KMS-11 (cell line): ENCODE results near the gene GBP5.
"Not testable (repeated sequence)": the region's sequence is repeated elsewhere in the genome, so short reads cannot be mapped to it uniquely, and the experiment has no call there.

ENCODE experiments used
- H2AFZ ChIP-seq: fragments of 200-600 bp; sonication (generic); 2 replicates; pipeline ENCODE4 v1.6.1; 2016; ENCODE audit warnings: antibody characterized with exemption, mixed run types, low read depth
- H3K27ac ChIP-seq: fragments of 200-600 bp; sonication (generic); 2 replicates; pipeline ENCODE4 v1.6.1; 2016; ENCODE audit warnings: mild to moderate bottlenecking, mixed run types
- H3K27me3 ChIP-seq: fragments of 200-600 bp; sonication (generic); 2 replicates; pipeline ENCODE4 v1.6.1; 2017; ENCODE audit warnings: mild to moderate bottlenecking, low read depth, mixed run types, moderate library complexity; ENCODE audit not compliant: insufficient read depth
- H3K36me3 ChIP-seq: fragments of 200-600 bp; sonication (generic); 2 replicates; pipeline ENCODE4 v1.6.1; 2017; ENCODE audit warnings: mild to moderate bottlenecking, mixed run types; ENCODE audit not compliant: insufficient read depth
- H3K4me1 ChIP-seq: fragments of 200-600 bp; sonication (generic); 2 replicates; pipeline ENCODE4 v1.6.1; 2016; ENCODE audit warnings: mild to moderate bottlenecking, low read depth, mixed run types; ENCODE audit not compliant: poor library complexity, severe bottlenecking
- H3K4me2 ChIP-seq: fragments of 200-600 bp; sonication (generic); 2 replicates; pipeline ENCODE4 v1.7.0; 2016; ENCODE audit warnings: mild to moderate bottlenecking, mixed run types
- H3K4me3 ChIP-seq: fragments of 200-600 bp; sonication (generic); IDR thresholded peaks from 2 replicates; pipeline ENCODE4 v1.6.1; 2017; ENCODE audit warnings: low read depth, low read length, mixed read lengths; ENCODE audit not compliant: insufficient read depth
- H3K79me2 ChIP-seq: fragments of 200-600 bp; sonication (generic); 2 replicates; pipeline ENCODE4 v1.6.1; 2016; ENCODE audit warnings: low read depth, mixed run types; ENCODE audit not compliant: insufficient read depth
- H3K9ac ChIP-seq: fragments of 200-600 bp; sonication (generic); 2 replicates; pipeline ENCODE4 v1.6.1; 2016; ENCODE audit warnings: mild to moderate bottlenecking, mixed run types
- H4K20me1 ChIP-seq: fragments of 200-600 bp; sonication (generic); 2 replicates; pipeline ENCODE4 v1.6.1; 2016; ENCODE audit warnings: mild to moderate bottlenecking, mixed run types; ENCODE audit not compliant: insufficient read depth
- TF ChIP-seq, protein P1 (sequence below): fragments of 200-600 bp; sonication (generic); conservative IDR thresholded peaks from 2 replicates; pipeline ENCODE4 v1.6.1; 2017; ENCODE audit warnings: low read depth, mild to moderate bottlenecking, antibody characterized with exemption, low read length, moderate library complexity, mixed read lengths

Gene GBP5

DNA sequence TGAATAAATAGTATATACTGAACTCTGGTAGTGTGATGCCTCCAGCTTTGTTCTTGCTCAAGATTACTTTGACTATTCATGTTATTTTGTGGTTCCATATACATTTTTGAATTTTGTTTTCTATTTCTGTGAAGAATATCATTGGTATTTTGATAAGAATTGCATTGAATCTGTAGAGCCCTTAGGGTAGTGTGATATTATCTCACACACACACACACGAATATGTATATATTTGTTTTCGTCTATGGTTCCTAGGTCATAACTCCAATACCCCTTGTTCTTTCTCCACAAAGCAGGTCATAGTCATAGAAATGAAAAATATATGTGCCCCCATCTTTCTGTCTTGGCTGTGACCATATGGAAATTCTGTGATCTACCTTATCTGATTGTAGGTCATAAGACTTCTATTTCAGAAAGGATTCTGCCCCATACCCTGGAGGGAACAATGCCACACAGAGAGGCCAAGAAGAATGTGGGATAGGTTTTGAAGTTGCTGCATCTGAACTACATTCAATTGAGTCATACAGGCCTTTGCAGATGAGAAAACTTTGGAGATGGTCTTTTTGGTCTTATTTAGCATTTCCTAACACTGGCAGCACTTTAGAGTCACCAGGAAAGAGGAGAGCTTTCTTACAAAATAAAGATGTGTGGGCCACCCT is 32.0 kb upstream of the GBP5 start:
- H3K4me1 ChIP-seq: peaks cover 4% of the 10 kb centered on the region
- TF ChIP-seq, protein P1, sequence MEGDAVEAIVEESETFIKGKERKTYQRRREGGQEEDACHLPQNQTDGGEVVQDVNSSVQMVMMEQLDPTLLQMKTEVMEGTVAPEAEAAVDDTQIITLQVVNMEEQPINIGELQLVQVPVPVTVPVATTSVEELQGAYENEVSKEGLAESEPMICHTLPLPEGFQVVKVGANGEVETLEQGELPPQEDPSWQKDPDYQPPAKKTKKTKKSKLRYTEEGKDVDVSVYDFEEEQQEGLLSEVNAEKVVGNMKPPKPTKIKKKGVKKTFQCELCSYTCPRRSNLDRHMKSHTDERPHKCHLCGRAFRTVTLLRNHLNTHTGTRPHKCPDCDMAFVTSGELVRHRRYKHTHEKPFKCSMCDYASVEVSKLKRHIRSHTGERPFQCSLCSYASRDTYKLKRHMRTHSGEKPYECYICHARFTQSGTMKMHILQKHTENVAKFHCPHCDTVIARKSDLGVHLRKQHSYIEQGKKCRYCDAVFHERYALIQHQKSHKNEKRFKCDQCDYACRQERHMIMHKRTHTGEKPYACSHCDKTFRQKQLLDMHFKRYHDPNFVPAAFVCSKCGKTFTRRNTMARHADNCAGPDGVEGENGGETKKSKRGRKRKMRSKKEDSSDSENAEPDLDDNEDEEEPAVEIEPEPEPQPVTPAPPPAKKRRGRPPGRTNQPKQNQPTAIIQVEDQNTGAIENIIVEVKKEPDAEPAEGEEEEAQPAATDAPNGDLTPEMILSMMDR: no peak
- H3K27ac ChIP-seq: no peak overlapping the region
- no peaks in the 10 kb centered on the region for H3K36me3 ChIP-seq
- H3K79me2 ChIP-seq: no peaks in the 10 kb centered on the region
- no peak overlapping the region for H3K9ac ChIP-seq
- no peak overlapping the region for H3K4me3 ChIP-seq
- H2AFZ ChIP-seq: no peak overlapping the region
- no peak overlapping the region for H3K4me2 ChIP-seq
- no peaks in the 10 kb centered on the region for H3K27me3 ChIP-seq
- no peaks in the 10 kb centered on the region for H4K20me1 ChIP-seq

DNA sequence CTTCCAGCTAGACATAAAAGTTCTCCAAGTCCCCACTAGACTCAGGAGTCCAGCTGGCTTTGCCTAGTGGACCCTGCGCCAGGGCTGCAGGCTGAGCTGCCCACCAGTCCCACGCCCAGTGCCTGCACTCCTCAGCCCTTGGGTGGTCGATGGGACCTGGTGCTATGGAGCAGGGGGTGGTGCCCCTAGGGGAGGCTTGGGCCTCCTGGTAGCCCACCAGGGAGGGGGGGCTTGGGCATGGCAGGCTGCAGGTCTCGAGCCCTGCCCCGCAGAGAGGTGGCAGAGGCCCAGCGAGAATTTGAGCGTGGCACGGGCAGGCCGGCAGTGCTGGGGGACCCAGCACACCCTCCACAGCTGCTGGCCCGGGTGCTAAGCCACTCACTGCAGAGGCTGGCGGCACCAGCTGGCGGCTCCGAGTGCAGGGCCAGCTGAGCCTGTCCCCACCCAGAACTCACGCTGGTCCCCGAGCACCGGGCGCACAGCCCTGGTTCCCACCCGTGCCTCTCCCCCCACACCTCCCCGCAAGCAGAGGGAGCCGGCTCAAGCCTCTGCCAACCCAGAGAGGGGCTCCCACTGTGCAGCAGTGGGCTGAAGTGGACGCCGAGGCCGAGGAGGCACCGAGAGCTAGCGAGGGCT is 30.2 kb upstream of the GBP5 start:
- Histone ChIP-seq H3K27me3 (no peaks in the 10 kb centered on the region), H3K79me2 (no peaks in the 10 kb centered on the region), H3K4me3 (no peak overlapping the region), H3K4me2 (no peak overlapping the region), H3K4me1 (no peaks in the 10 kb centered on the region), H3K9ac (no peak overlapping the region), H3K27ac (no peak overlapping the region), H4K20me1 (no peaks in the 10 kb centered on the region), H2AFZ (no peak overlapping the region), H3K36me3 (no peaks in the 10 kb centered on the region)
- TF ChIP-seq, protein P1: no peak

DNA sequence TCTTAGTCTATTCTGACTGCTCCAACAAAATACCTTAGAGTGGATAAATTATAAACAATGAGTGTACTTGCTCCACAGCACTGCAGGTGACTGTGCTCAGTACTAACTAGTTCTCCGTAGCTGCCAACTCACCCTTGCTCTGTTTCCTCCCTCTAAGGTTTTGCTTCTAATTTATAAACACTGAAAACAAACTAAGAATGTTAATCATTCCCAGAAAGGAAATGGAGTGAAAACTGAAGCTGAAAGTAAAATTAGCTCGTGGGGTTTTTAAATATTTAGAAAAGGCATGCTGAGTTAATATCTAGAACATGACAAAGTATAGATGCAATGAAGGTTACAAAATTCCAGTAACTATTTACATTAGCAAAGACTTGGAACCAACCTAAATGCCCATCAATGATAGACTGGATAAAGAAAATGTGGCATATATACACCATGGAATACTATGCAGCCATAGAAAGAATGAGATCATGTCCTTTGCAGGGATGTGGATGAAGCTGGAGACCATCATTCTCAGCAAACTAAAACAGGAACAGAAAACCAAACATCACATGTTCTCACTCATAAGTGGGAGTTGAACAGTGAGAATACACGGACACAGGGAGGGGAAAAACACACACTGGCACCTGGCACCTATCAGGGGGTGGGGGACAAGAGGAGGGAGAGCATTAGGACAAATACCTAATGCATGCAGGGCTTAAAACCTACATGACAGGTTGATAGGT is 27.2 kb upstream of the GBP5 start:
- H3K27ac ChIP-seq, H2AFZ ChIP-seq, H3K4me3 ChIP-seq, H3K27me3 ChIP-seq, H3K79me2 ChIP-seq, H3K4me2 ChIP-seq, H3K36me3 ChIP-seq, H4K20me1 ChIP-seq, H3K9ac ChIP-seq, H3K4me1 ChIP-seq: not testable (repeated sequence)

DNA sequence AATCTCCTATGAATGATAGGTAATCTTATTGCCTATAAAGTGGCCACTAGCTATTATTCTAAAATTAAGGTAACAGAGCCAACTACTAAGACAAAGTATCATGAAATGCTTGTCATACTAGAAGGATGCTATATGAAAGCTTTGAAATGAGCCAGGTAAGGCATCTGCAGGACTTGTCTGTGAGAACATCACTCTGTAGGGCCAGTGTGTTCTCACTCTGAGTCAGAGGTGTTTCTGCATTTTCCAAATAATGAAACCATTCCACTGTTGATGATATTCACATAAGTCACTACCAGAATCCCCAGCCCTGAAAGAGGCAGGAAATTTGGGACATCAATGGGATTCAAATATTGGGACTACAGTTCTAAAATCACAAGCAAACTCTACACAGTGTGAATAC is 25.8 kb upstream of the GBP5 start:
- H2AFZ ChIP-seq: no peak overlapping the region
- H3K79me2 ChIP-seq: no peaks in the 10 kb centered on the region
- H3K4me3 ChIP-seq: no peak overlapping the region
- H4K20me1 ChIP-seq: no peaks in the 10 kb centered on the region
- no peak overlapping the region for H3K4me2 ChIP-seq
- no peak overlapping the region for H3K9ac ChIP-seq
- TF ChIP-seq, protein P1: no peak
- no peaks in the 10 kb centered on the region for H3K4me1 ChIP-seq
- H3K27me3 ChIP-seq: no peaks in the 10 kb centered on the region
- no peak overlapping the region for H3K27ac ChIP-seq
- no peaks in the 10 kb centered on the region for H3K36me3 ChIP-seq

DNA sequence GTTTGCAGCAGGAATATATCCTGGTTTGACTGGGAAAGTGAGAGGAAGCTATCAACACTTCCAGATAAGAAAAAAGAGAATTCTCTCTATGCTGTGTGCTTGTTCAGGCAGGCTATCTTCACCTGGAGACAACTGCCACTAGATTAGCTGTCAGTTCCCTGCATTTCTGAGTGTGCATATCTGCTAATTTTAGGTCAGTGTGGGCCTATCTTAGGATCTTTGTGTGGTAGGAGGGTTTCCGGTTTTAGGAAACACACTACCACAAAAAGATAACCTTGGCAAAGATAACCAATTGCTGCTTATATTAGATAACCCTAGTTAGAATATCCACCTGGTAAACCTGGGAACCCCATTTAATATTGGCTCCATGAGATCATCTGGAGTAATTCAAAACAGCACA is 22.5 kb upstream of the GBP5 start:
- no peak overlapping the region for H3K27ac ChIP-seq
- H3K4me1 ChIP-seq: no peaks in the 10 kb centered on the region
- no peak overlapping the region for H3K9ac ChIP-seq
- no peak overlapping the region for H2AFZ ChIP-seq
- no peak overlapping the region for H3K4me2 ChIP-seq
- TF ChIP-seq, protein P1: no peak
- no peaks in the 10 kb centered on the region for H3K79me2 ChIP-seq
- H3K4me3 ChIP-seq: no peak overlapping the region
- H4K20me1 ChIP-seq: no peaks in the 10 kb centered on the region
- H3K36me3 ChIP-seq: no peaks in the 10 kb centered on the region
- H3K27me3 ChIP-seq: no peaks in the 10 kb centered on the region
